NCI-H2107 (cell line): ENCODE results near the gene GALNT13.

Source experiments
- DNase-seq: peaks from one replicate; lab custom pipeline; 2025; lab: John Stamatoyannopoulos, UW

Gene GALNT13

GRCh38 chr2:154125891-154126290 is 254.2 kb downstream of the GALNT13 start:
- DNase-seq: no peak

GRCh38 chr2:154130821-154131220 is 259.1 kb downstream of the GALNT13 start:
- DNase-seq: no peak

GRCh38 chr2:154132827-154133226 is 261.1 kb downstream of the GALNT13 start:
- no peak for DNase-seq

GRCh38 chr2:154133823-154134222 is 262.1 kb downstream of the GALNT13 start:
- no peak for DNase-seq

GRCh38 chr2:154140249-154141025 is 268.7 kb downstream of the GALNT13 start:
- no peak for DNase-seq

- no peak for DNase-seq
Observed at GRCh38 chr2:154142480-154142879, 270.8 kb downstream of the GALNT13 start.

- no peak for DNase-seq
Observed at GRCh38 chr2:154143105-154143504, 271.4 kb downstream of the GALNT13 start.

- DNase-seq: no peak
Observed at GRCh38 chr2:154158101-154158500, 286.4 kb downstream of the GALNT13 start.

GRCh38 chr2:154161286-154161685 is 289.6 kb downstream of the GALNT13 start:
- DNase-seq: no peak

- no peak for DNase-seq
Observed at GRCh38 chr2:154170400-154170799, 298.7 kb downstream of the GALNT13 start.

- DNase-seq: no peak
Observed at GRCh38 chr2:154173164-154173563, 301.4 kb downstream of the GALNT13 start.

- no peak for DNase-seq
Observed at GRCh38 chr2:154173919-154174318, 302.2 kb downstream of the GALNT13 start.

- no peak for DNase-seq
Observed at GRCh38 chr2:154182008-154182407, 310.3 kb downstream of the GALNT13 start.

GRCh38 chr2:154187948-154188347 is 316.2 kb downstream of the GALNT13 start:
- DNase-seq: no peak

- DNase-seq: no peak
Observed at GRCh38 chr2:154189953-154190352, 318.2 kb downstream of the GALNT13 start.

GRCh38 chr2:154193246-154193645 is 321.5 kb downstream of the GALNT13 start:
- no peak for DNase-seq

GRCh38 chr2:154194909-154195643 is 323.4 kb downstream of the GALNT13 start:
- no peak for DNase-seq

GRCh38 chr2:154195644-154196195 is 324.0 kb downstream of the GALNT13 start:
- DNase-seq: no peak

GRCh38 chr2:154198866-154199265 is 327.1 kb downstream of the GALNT13 start:
- DNase-seq: no peak

- no peak for DNase-seq
Observed at GRCh38 chr2:154203206-154203605, 331.5 kb downstream of the GALNT13 start.

- DNase-seq: no peak
Observed at GRCh38 chr2:154203902-154204301, 332.2 kb downstream of the GALNT13 start.

GRCh38 chr2:154207288-154208047 is 335.7 kb downstream of the GALNT13 start:
- no peak for DNase-seq
